GM19463 (cell line): ENCODE measurements around the gene SCPEP1.

ENCODE experiments used
- ATAC-seq: cut with Tn5 transposase; IDR thresholded peaks from one replicate; pipeline ENCODE4 v1.9.1; 2021; ENCODE audit warnings: mild to moderate bottlenecking, moderate library complexity; ENCODE audit not compliant: unreplicated experiment

The SCPEP1 gene

DNA sequence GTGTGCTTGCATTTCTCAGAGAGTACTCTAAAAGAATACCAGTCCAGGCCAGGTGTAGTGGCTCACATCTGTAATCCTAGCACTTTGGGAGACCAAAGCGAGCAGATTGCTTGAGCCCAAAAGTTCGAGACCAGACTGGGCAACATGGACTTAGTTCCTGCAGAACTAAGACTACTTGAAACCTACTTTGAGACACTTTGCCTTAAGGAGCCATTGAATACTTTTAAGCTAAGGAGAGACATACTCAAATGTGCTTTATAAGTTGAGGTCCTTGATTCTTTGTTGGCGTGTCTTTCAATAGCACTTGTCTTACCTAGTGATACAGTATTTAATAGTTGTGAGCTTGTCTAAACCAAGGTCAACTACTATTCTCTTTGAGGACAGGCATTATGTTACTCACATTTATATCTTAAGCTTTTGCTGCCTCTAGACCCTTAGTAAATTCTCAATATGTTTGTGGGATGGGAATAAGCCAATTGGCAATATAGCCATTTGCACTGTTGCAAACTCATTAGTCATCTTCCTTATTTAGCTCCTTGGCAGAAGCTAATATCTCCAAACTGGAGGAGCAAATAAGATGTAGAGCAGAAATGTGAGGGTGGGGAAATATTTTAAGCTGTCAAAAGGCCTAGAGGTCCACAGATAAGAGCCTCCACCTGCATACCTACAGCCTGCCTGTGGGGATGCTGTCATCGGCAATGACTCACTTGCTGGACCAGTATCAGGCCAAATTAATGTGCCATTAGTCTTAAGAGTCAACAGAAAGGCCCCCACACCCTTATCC lies 16.3 kb downstream of the SCPEP1 start:
- no peak for ATAC-seq

DNA sequence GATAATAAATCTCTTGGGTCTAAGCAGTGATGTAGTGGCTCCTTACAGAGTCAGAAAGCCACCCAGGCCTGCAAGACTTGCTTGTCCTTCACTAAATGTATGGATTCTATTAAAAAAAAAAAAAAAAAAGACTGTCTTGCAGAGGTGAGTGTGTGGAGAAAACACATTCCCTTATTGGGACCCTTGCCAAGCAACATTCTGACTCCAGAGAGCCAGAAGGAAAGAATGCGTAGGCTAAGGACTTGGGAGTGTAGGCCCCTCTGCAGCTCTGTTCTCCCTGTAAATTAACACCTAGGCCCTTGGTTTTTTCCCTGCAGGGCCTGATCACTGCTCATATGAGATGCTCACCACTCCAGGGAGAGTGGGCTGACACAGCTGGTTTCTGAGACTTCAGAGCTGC lies 17.8 kb downstream of the SCPEP1 start:
- no peak for ATAC-seq

DNA sequence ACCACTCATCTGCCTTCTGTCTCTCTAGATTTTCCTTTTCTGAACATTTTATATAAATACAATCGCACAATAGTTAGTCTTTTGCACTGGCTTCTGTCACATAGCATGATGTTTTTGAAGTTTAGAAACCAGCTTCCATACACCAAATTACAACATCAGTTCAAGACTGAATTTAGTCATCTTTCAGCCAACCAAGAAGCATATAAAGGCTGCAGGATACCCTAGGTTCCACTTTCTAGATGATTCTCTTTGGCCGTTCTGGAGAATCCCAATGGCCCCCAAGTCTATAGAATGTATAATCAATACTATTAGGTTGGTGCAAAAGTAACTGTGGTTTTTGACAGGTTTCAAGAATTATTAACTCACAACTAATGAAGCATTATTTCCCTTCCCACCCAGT lies 19.4 kb downstream of the SCPEP1 start:
- ATAC-seq = no peak

DNA sequence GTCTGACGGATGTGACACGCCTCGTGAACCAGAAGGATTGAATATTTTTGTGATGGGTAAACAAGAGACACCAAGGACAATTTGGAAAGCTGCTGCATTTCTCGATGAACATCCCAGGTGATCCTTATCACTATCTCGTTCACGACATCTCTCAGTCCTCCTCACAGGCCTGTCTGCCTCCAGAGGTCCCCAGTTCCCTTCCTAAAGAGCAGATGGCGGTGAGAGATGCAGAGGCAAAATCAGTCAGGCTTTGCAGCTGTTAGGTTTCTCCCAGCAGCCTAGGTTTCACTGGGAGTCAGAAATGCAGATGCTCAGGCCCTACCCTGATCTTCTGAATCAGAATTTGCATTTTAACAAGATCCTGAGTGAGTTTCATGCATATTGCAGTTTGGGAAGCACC lies 23.6 kb downstream of the SCPEP1 start:
- no peak for ATAC-seq

DNA sequence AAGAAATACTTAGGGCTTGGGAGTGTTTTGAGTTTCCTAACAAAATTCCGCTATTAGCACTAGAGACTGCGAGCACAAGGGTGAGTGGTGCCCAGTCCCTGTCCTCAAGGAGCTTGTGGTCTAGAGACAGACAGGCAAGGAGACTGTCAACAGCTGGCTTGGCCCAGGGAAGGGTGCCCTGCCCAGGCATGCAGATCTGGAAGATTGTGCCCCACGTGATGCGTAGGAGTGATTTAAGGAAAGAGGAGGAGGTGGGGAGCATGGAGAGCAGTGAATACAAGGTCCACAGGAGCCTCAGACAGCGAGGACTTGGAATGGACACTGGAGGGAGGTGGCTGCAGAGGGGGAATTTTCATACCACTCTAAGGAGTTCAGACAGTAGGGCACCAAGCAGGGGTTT lies 25.0 kb downstream of the SCPEP1 start:
- no peak for ATAC-seq

DNA sequence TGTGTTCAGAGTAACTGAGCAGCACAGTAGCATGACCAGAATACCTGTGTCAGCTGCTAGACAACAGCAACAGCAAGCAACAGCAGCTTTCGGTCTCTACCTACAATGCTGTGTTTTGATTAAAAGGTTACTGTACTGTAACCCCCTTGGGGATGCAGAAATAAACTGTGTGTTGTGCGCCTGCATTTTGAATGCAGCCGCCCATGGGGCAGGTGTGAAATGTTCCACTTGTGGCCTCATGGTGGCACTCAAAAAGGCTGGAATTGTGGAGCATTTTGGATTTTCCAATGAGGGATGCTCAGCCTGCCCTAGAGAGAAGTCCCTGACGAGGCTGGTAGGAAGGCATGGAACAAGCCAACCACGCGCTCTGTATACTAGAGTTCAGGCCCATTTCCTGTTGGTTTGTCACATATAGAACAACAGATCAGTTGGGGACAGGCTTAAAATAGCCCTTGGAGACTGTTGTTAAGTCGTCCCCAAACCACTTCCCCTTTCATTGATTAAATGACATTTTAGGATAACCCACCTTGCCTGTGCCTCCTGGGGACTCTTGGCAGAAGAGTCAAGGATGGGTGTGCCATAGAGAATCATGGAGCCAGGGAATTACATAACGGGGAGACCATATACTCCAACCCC lies 27.1 kb downstream of the SCPEP1 start:
- ATAC-seq = peak; percentile 72

DNA sequence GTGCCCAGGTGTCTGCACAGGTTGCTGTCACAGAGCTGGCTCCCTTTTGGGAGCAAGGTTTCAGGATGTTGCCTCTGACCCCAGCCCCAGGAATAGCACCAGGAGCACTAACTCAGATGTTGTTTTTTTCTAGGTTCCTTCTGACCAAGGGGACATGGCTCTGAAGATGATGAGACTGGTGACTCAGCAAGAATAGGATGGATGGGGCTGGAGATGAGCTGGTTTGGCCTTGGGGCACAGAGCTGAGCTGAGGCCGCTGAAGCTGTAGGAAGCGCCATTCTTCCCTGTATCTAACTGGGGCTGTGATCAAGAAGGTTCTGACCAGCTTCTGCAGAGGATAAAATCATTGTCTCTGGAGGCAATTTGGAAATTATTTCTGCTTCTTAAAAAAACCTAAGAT lies 28.1 kb downstream of the SCPEP1 start:
- ATAC-seq = no peak

DNA sequence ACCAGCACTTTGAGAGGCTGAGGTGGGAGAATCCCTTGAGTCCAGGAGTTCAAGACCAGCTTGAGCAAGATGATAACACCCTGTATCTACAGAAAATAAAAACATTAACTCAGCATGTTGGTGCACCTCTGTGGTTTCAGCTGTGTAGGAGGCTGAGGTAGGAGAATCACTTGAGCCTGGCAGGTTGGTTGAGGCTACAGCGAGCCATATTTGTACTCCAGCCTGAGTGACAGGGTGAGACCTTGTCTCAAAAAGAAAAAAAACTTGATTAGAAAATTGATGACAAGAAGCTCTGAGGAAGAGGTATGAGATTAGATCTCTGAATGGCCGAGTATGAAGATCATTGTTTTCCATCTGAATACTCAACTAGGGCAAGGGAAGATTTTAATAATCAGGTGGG lies 31.0 kb downstream of the SCPEP1 start:
- ATAC-seq = no peak

DNA sequence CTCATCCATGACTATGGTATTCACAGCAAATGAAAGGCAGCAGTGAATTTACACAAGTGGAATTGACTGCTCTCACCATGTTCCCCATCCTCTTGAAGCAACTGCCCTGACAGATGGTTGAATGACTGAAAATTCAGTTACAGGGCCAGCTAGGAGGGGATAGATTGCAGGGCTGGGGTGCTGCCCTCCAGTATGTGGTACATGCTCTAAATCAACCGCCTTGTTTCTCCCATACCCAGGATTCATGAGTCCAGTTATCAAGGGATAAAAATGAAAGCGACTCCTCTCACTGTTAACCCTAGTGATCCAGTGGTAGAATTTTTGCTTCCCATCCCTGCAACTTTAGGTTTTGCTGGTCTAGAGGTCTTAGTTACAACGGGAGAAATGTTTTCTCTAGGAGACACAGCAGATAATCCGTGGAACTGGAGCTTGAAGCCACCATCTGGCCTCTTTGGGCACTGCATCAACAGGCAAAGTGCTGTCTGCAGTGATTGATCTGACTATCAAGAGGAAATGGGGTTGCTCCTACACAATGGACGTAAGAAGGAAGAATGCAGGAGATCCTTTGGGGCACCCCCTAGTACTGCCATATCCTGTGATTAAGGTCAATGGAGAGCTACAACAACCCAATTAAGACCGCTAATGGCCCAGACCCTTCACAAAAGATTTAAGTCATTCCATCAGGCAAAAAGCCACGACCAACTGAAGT lies 32.0 kb downstream of the SCPEP1 start:
- no peak for ATAC-seq

DNA sequence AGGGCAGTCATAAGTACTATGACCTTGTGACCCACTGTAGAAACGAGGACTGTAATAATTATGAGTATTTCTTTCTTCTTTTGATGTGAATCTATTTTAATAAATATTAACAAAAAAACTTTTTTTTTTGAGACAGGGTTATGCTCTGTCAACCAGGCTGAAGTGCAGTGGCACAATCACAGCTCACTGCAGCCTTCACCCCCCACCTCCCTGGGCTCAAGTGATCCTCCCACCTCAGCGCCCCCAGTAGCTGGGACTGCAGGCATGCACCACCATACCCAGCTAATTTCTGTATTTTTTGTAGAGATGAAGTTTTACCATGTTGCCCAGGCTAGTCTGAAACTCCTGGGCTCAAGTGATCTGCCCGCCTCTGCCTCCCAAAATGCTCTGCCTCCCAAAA lies 32.6 kb downstream of the SCPEP1 start:
- ATAC-seq = no peak

DNA sequence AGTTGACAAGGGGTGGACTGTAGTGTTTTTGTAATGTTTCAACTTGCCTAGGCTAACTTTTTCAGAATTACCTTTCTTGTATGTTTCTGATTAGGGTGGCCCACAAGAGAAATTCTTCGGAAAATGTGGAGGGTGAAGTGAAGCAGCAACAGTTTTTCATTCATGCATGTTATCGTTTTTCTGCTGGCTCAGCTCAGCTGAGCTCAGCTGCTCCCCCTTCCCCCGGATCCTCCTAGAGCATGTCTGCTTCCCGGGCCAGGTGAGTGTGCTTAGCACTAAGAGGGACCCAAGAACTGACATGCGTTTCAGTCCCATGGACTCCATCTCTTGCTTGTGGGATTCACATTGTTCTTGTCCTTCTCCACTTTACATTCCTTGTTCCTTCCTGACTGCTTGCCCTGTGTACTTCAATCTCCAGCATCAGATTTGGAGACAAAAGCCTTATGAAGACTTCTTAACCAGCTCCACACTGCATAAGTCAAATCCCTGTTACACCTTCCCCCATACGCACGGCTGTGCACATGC lies 33.6 kb downstream of the SCPEP1 start:
- no peak for ATAC-seq

DNA sequence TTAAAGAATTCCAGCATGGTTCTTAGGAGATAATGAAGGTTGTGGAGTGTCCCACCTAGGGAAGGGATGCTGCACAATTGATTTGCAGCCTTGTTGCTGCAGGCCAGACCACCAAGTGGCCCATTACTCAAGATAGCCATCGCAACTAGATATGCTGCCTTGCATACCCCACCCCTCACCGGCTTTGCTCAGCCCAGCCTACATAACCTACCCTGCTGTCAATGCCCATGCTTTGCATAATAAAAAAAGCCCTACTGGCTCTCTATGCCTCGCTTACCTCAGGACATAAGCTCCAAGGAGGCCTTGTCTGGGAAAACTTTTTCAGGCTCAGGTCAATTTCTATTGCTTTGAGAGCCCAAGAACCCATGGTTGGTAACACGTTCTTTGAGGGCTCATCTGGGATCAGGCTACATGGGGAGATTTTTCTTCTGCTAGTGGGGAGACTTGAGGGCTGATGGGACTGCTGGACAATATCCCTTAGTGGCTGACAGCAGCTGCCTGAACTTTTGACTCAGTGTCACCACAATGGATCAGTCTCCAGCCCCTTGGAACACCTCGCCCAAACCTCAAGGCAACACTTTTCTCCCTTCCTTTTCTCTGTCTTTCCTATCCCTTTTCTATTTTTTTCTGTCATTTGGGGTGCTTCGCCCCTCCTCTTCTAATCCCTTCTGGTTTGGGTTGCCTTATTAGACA lies 38.3 kb downstream of the SCPEP1 start:
- ATAC-seq = no peak

DNA sequence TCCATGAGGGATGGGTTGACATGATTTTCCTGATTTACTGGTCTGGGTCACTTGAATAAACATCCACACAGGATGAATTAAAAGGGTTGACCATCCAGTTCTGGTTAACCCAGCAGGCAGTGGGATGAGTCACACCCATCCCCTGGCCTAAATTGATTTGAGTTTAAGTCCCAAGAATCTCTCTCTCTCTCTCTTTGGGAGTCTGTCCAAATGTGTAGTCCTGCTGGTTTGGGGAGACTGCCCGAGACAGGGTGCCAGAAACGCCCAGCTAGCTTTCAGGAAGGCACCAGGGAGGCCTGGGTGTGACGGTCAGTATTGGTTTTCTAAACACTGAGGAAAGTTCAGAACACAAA lies 38.8 kb downstream of the SCPEP1 start:
- ATAC-seq = no peak

DNA sequence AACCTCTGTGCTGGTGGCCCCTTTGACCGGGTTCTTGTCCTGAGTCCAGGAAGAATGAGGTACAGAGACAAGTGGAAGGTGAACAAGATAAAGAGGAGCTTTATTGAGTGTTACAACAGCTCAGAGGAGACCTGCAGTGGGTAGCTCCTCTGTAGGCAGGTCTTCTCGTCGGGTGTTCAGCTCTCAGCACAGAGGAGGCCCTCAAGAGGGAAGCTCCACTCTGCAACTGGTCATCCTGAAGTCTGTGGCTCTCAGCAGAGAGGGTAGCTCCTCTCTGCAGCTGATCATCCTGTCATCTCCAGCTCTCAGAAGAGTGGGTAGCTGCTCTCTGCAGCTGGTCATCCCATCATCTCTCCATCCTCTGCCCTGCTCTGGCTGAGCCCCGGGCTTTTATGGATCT lies 39.7 kb downstream of the SCPEP1 start:
- no peak for ATAC-seq

DNA sequence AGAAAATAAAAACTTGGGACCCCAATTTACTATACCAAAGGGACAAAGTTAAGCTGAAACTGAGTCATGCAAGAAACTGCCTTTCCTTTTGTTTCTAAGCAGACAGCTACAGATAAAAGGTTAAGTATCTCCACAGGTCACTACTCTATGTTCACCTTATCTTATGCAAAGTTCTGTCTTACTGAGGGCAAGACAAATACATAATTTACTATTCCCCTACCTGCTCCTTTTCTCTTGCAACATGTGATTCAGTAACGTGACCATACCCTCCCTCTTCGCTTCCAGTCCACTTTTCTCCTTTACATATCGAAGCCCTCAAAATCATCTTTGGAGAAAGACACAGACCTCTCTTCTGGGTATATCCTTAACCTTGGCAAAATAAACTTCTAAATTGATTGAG lies 42.3 kb downstream of the SCPEP1 start:
- ATAC-seq = no peak

DNA sequence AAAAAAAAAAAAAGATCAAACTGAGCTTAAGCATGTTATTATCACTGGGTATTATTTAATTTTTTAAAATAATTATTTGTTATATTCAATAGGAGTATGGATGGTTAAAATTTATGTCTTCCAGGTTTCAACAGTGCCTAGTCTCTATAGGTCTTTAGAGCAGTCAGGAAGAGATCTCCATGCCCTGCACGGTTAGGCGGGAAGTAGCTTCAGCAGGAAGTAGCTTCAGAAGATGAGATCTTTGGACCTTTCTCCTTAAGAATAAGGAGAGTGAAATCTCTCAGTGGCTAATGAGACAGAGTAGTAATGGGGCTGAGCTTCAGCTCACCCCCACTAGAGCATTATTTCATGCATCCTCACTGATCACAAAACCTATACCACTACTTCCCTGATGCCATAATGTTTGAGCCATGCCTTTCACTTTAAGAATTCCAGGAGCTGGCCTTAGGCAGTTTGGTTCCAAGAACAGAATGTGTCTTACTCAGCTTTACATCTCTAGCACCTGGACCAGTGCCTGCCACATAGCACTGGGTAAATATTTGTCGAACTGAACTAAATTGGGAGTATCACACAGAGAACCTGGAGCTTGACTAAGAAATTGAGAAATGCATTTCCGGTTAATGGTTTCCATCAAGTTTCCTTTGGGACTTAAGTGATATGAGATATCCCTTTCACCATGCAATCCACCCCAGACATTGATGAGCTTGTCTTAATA lies 43.5 kb downstream of the SCPEP1 start:
- ATAC-seq = no peak

DNA sequence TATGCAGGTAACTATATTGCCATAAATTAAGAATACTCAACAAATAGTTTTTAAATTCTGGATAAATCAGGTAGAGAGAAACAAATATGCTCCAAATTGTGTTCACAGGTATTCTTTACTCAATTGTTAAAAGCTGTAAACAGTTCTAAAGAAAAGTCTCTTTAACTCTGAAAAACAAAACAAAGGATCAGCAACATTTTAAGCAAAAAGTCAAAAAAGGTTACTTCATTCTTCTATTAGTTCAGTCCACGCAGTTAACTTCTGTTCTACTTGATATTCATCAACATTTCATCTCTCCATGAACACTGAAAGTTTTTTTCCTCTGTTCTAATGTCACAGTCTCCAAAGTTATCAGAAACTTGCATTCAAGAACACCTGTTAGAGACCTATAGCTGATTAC lies 47.9 kb downstream of the SCPEP1 start:
- no peak for ATAC-seq

DNA sequence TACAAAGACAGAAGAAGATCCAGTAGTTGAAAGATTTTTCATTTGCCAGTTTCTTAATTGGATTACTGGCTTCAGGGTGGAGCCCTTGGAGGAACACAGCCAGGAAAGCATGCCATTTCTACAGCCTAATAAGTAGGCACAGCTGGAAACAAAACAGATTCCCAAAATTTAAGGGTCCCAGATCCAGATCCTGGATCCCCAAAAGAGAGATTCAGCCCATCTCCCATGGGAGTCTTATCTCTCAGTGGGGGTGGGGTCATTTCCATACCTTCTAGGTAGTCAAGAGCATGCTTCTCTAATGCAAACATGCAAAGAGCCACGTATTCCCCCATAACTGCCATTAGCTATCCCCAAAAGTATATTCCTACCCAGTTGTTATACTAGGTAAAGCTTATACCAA lies 49.9 kb downstream of the SCPEP1 start:
- no peak for ATAC-seq

DNA sequence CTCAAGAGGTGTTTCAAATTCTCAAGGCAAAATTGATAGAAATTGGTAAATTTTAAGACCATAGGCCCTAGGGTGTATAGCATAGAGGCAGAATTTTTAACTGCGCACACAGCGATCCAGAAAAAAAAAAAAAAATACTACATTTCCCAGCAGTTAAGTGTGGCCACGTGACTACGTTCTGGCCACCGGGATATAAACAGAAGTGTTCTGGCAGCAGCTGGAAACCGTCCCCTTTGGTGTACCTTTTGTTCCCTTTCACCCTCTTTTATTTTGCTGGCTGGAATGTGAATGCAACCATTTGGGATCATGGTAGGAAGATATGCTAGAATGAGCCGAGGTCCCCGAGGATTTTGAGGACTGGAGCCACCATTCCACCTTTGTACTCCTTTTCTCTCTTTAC lies 54.4 kb downstream of the SCPEP1 start:
- no peak for ATAC-seq

DNA sequence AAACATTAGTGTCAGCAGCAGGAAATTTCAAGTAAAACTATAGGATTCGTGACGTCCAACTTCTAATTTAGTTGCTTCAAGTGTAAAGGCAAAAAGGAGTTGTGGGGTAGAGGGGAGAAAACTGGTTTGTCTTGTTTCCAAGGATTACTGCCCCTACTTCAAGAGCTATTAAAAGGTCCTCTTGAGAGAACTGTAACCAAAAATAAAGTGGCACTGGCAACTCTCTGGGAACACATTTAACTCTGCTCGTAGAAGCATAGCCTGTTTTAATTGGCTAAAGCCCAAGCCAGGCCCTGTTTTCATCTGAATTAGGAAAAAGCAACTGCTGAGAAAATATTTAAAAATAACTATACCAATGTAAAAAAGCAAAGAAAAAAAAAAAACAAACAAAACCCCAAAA lies 55.4 kb downstream of the SCPEP1 start:
- ATAC-seq = no peak
